GM20431 (cell line): ENCODE data around the gene NUDT15.
"Not testable (repeated sequence)": the region's sequence is repeated elsewhere in the genome, so short reads cannot be mapped to it uniquely, and the experiment has no call there.

Experiments used
- in situ Hi-C: fragments of 300-500 bp; cut with MseI, MboI; formaldehyde crosslinking; loops from one replicate; pipeline ENCODE4 v1.15.0; 2020; ENCODE audit warnings: low sequenced_read_pairs; ENCODE audit not compliant: unreplicated experiment

NUDT15 gene

DNA sequence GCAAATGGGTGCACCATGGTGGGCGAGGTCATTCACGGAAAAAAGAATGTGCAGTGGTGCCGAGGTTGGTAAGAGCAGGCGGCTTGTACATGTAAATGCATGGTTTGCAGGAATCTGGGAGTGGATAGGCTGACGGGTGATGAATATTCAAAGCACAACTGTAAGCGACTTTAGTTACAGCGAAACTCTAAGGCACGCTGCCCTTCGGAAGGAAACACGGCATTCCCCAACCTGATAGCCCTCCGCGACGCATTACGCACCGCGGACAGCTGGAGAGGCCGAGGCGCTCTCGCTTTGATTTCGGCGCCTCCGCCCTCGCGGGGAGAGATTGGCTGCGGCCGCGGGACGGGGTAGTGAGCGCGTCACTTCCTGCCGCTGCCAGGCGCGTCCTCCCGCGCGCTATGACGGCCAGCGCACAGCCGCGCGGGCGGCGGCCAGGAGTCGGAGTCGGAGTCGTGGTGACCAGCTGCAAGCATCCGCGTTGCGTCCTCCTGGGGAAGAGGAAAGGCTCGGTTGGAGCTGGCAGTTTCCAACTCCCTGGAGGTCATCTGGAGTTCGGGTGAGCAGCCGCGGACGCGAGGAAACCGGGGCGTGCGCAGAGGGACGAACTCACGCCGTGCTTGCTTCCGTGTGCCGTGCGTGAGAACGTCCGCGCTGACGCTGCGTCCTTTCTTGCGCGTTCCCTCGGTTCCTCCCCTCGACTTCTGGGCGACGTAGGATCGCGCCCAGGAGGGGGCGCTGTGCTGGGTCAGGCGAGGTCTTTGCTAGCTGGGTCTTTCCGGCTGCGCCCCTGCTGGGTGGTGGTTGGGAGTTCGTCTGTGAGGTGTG lies at the start of gene NUDT15:
NUDT15 (plus strand) TSS at position 381 of the 828 bp plus-strand sequence; CDS start at position 402, 21 bp downstream.
- in situ Hi-C loops = no loop called here

GRCh38 chr13:47990427-47990826 lies 47.1 kb upstream of the NUDT15 start:
- in situ Hi-C loops = no loop called here

DNA sequence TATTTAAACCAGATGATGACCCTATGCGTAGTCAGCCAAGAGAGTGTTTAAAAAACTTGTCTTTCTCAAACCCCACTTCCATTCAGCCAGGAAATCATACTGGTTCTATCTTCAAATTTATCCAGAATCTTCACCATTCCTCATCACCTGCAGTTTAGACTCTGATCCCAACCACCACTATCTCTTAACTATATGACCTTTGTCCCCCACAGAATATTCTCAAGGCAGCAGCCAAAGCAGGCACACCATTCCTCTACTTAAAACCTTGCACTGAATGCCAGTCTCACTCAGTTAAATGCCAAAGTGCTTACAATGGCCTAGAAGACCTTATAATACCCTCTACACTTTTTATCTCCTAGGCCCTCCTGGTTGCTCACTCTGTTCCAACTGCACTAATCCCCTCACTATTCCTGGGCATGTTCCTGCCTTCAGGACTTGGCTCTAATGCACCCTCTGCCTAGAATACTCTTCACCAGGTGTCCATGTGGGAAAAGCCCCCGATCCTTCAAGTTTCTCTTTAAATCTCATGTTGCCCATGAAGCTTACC lies 46.5 kb upstream of the NUDT15 start:
- in situ Hi-C loops = no loop called here

DNA sequence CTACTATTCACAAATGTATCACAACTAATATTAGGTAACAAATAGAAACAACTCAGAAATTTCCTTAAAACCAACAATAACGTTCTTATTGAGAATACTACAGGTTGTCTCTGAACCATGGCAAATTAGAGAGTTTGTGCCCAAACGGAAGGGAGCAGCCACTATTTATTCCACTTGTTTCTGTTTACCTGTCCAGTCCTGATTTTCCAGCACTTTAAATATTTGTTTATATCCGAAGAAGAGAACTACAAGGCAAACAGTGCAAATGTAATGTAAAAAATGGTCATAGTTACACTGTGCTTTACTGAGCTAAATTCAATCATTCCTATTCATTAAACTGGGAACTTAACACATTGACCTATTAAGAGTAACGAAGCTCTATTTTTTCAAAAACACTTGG lies 45.7 kb upstream of the NUDT15 start:
- in situ Hi-C loops = no loop called here

DNA sequence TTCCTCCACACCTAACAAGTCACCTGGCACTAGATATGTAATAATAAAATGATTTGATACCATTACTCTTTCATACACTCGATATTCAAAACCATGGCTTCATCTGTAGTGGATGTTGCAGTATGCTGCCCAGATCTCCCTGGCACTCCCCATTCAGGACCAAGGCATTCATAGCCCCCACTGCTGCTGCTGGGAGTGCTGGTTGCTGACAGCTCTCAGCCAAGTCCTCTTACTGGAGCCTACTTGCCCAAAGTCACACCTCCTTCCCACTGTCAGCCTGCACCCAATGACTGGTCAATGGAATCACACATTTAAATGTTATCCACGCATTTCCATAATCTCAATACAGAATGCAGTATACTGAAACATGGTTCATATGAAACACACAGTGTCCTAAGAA lies 40.1 kb upstream of the NUDT15 start:
- in situ Hi-C loops = no loop called here

GRCh38 chr13:47999973-48000372 lies 37.6 kb upstream of the NUDT15 start:
- in situ Hi-C loops = no loop called here

DNA sequence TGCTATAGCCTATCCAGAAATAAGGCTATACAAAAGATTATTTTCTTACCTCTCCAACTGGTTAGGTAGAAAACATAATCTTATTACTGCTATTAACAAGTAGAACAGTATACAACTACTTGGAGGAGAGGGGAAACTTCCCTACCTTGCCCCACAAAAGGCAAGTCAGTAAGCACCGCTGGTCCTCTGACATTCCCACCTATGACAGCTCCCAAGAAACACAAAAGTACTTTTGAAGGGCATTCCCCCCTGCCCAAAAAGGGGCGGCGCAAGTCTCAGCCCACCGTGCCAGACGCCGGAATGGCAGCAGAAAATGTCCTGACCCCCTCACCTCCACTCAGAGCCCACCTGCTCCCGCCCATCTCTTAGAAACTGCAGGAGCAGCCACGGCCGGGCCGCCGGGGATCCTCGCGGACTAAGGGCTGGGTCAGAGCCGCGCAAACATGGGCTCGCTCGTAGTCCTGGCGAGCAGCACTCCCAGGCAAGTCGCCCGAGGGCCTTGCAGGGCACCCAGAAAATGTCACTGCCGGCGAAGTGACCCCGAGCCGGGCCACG lies 36.9 kb upstream of the NUDT15 start:
- in situ Hi-C loops = no loop called here

DNA sequence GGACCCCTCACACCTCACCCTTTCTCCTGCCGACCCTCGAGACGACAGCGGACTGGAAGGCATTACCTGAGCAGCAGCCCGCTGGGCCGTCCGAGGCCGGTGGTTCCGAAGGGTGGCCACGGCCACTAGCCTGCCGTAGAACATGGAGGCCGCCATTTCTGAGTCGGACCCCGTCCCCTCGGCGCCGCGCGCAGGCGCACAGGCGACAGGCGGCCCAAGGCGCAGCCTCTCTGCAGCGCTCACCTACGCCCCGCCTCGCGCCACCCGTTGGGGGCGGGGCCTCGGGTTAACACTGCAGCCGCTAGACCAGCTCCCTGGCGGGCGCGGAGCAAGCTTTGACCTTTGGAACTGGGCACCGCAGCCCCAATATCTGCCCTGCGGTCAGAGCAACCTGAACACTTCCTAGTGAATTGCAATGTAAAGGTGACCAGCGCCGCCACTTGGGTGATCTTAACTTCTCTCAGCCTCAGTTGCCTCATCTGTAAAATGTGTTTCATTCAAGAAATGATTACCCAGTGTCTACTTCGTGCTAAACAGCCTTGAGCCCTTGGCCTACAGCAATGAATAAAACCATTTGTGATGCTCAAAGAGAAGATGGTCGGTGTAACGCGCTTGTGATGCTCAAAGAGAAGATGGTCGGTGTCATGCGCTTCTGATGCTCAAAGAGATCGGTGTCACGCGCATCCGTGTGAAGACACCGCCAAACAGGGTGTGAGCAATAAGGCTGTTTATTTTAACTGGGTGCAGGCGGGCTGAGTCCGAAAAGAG lies 36.2 kb upstream of the NUDT15 start, which contains the start of gene SUCLA2:
SUCLA2 (minus strand) TSS at position 160 of the 768 bp plus-strand sequence; CDS start at position 156, 4 bp downstream.
- in situ Hi-C loops = no loop called here

- in situ Hi-C loops = not testable (repeated sequence)
These were observed 35.5 kb upstream of the NUDT15 start for GRCh38 chr13:48001999-48002398.

GRCh38 chr13:48004201-48004600 lies 33.3 kb upstream of the NUDT15 start:
- in situ Hi-C loops = no loop called here

- in situ Hi-C loops = no loop called here
These were observed 31.1 kb upstream of the NUDT15 start for GRCh38 chr13:48006396-48006795.

DNA sequence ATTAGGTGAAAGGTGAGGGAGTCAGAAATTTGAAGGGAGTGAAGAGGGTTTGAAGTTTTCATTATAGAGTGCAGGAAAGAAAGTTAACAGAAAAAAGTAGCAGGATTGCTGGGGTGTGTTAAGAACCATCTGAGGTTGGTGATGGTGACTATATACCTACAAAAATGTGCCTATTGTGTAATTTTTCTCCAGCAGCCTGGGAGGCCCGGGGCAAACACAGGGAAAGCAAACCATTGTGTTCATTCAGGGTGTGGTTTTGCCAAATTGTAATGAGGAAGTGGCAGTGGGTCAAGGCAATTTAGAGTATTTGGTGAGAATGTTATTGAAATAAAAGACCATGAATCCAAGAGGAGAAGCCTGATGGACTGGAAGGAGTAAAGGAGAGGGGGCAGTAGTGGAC lies 28.2 kb upstream of the NUDT15 start:
- in situ Hi-C loops = no loop called here

- in situ Hi-C loops = no loop called here
These were observed 26.8 kb upstream of the NUDT15 start for GRCh38 chr13:48010698-48011097.

- in situ Hi-C loops = no loop called here
These were observed 24.9 kb upstream of the NUDT15 start for GRCh38 chr13:48012668-48013067.

DNA sequence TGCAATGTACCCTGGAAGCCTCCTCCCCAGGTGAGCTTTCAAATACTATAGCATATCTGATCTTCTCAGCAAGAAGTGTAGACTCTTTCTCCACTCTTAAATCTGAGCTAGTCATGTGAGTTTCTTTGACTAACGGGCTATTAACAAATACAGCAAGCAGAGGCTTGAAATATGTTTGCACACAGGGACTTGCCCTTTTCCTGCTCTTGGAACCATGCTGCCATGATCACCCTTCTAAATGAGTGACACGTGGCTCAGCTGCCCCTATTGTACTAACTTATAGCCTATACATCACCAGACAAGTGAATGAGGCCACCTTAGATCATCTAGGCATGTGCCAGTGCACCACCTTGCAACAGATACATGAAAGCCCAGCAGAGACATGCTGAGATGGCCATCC lies 23.2 kb upstream of the NUDT15 start:
- in situ Hi-C loops = no loop called here

GRCh38 chr13:48018637-48019036 lies 18.9 kb upstream of the NUDT15 start:
- in situ Hi-C loops = no loop called here

DNA sequence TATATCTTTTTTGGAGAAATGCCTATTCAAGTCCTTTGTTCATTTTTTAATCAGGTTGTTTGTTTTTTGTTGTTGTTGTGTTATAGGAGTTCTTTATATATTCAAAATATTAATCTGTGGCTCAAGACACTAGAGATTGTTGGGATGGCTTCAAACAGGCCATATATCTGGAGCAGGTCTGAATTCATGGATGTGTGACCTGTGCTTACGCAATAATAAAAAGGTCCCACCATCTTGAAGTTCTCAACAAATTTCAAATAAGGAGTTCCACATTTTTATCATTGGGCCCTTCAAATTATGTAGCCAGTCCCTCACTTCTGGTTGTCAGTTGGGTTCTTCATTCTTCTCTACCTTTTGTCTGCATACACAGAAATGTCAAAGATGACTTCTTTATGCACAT lies 17.7 kb upstream of the NUDT15 start:
- in situ Hi-C loops = no loop called here

DNA sequence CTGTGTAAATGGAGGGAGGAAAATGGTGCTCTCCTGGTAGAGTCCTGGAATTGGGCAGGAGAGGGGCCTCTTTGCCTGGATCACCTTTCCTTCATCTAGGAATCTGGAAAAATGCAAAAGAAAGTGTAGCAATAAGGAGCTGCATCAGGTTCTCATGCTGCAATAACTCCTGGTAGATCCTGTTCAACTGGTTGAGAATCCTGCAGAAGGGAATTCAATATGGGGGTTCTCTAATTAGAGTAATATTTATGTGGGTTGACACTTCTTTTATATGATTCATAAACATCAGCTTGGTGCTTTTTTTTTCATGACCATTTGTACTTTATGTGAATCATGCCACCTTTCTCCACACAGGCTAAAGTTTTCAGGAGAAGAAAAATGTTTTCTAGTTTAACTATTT lies 9.5 kb upstream of the NUDT15 start:
- in situ Hi-C loops = no loop called here

DNA sequence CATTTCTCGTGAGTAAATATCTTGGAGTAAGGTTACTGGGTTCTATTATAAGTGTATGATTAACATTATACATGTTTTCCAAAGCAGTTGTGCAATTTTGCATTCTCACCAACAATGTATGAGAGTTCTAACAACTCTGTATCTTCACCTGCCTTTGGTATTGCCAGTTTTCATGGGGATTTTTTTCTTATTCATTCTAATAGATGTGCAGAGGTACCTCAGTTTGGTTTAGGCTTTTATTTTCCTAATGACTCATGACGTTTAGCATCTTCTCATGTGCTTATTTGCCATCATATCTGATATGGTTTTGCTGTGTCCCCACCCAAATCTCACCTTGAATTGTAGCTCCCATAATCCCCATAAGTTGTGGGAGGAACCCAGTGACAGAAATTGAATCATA lies 7.7 kb upstream of the NUDT15 start:
- in situ Hi-C loops = no loop called here

DNA sequence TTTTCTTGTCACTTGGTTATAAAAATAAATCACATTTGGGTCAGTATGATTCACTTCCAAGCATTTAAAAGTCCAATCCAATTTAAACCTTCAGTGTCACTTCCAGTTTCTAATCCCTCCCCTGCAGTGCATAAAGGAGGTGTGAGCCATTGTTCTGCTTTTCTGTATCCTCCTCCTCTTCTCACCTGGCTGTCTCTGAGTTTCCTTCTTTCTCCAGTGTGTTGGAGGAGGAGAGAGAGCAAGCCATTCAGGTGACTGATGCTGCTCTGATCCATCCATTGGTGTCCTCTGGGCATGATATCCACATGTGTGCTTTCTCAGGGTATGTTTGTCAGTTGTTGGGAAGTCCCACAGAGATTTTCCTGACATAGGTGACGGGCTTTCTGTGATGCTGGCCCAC lies 1.2 kb downstream of the NUDT15 start:
- in situ Hi-C loops = no loop called here

GRCh38 chr13:48040049-48040448 lies 2.5 kb downstream of the NUDT15 start:
- in situ Hi-C loops = no loop called here
